HEK293 (cell line): ENCODE results near the gene RNF227.

ENCODE experiments used
- CTCF ChIA-PET: fragments of 350-600 bp; formaldehyde crosslinking; extraction: SDS; loops from one replicate; lab custom pipeline; 2021; ENCODE audit warnings: antibody characterized with exemption; lab: Yijun Ruan, JAX
- POLR2A ChIA-PET: fragments of 300-600 bp; formaldehyde crosslinking; extraction: SDS; loops from one replicate; lab custom pipeline; 2020; ENCODE audit warnings: antibody characterized with exemption, inconsistent platforms; lab: Yijun Ruan, JAX
- H3K27ac ChIP-seq: fragments of 200-500 bp; sonication (Bioruptor generic); 2 replicates; pipeline ENCODE4 v1.5.1; 2014; ENCODE audit warnings: low read depth, low read length, control low read depth, inconsistent platforms; ENCODE audit errors: extremely low read depth
- H3K36me3 ChIP-seq, 2 experiments: fragments of 200-500 bp in 1 of 2; sonication (Bioruptor generic) in 1 of 2; 1 replicate in 1 of 2; 2 replicates in 1 of 2; pipeline ENCODE4 v1.5.1; 2014 to 2017; ENCODE audit warnings: inconsistent platforms in 2 of 2, low read length in 2 of 2; ENCODE audit not compliant: control insufficient read depth in 2 of 2, insufficient read depth in 1 of 2
- H3K4me1 ChIP-seq: fragments of 200-500 bp; sonication (Bioruptor generic); 2 replicates; pipeline ENCODE4 v1.5.1; 2014; ENCODE audit warnings: mild to moderate bottlenecking, low read length, inconsistent platforms; ENCODE audit not compliant: control insufficient read depth, insufficient read depth
- H3K4me3 ChIP-seq: 2 replicates; pipeline ENCODE4 v1.5.1; 2011; ENCODE audit warnings: low read depth, mild to moderate bottlenecking, control low read depth, low read length, moderate library complexity
- H3K9me3 ChIP-seq: fragments of 200-500 bp; sonication (Bioruptor generic); 2 replicates; pipeline ENCODE4 v1.5.1; 2014; ENCODE audit warnings: low read depth, low read length, inconsistent platforms; ENCODE audit not compliant: control insufficient read depth, insufficient read depth
- BCL6B ChIP-seq: fragments of 450-650 bp; formaldehyde crosslinking; IDR thresholded peaks from 2 replicates; pipeline ENCODE4 v1.5.1; 2017; ENCODE audit warnings: missing biosample characterization, missing genetic modification characterization
- FEZF1 ChIP-seq: fragments of 450-650 bp; formaldehyde crosslinking; IDR thresholded peaks from 2 replicates; pipeline ENCODE4 v1.5.1; 2016; ENCODE audit warnings: missing biosample characterization, missing genetic modification characterization
- GLI2 ChIP-seq: fragments of 450-650 bp; formaldehyde crosslinking; IDR thresholded peaks from 2 replicates; pipeline ENCODE4; 2017; ENCODE audit warnings: missing biosample characterization, missing genetic modification characterization, low read depth, borderline replicate concordance
- GLIS2 ChIP-seq: fragments of 450-650 bp; formaldehyde crosslinking; IDR thresholded peaks from 2 replicates; pipeline ENCODE4 v1.5.1; 2016; ENCODE audit warnings: missing biosample characterization, missing genetic modification characterization
- HOXD13 ChIP-seq: sonication (generic); formaldehyde crosslinking; IDR thresholded peaks from 2 replicates; pipeline ENCODE4 v1.8.0; 2022; ENCODE audit warnings: missing genetic modification reagents, borderline replicate concordance
- KLF1 ChIP-seq: fragments of 450-650 bp; formaldehyde crosslinking; IDR thresholded peaks from 2 replicates; pipeline ENCODE4 v1.5.1; 2016; ENCODE audit warnings: missing biosample characterization, missing genetic modification characterization
- KLF10 ChIP-seq: fragments of 450-650 bp; IDR thresholded peaks from 2 replicates; pipeline ENCODE4 v1.5.1; 2018; ENCODE audit warnings: missing biosample characterization, mild to moderate bottlenecking, missing genetic modification characterization
- KLF7 ChIP-seq: fragments of 450-650 bp; formaldehyde crosslinking; IDR thresholded peaks from 2 replicates; pipeline ENCODE4 v1.5.1; 2016; ENCODE audit warnings: missing biosample characterization, missing genetic modification characterization, borderline replicate concordance
- RBAK ChIP-seq: fragments of 450-650 bp; formaldehyde crosslinking; IDR thresholded peaks from 2 replicates; pipeline ENCODE4 v1.5.1; 2016; ENCODE audit warnings: missing biosample characterization, missing genetic modification characterization
- SP2 ChIP-seq: fragments of 450-650 bp; formaldehyde crosslinking; IDR thresholded peaks from 2 replicates; pipeline ENCODE4 v1.5.1; 2016; ENCODE audit warnings: missing biosample characterization, missing genetic modification characterization
- TRIM28 ChIP-seq: IDR thresholded peaks from 2 replicates; pipeline ENCODE4 v1.6.1; 2011; ENCODE audit warnings: low read length, control low read depth, borderline replicate concordance
- WT1 ChIP-seq: fragments of 450-650 bp; formaldehyde crosslinking; IDR thresholded peaks from 2 replicates; pipeline ENCODE4 v1.5.1; 2016; ENCODE audit warnings: missing biosample characterization, missing genetic modification characterization
- ZNF138 ChIP-seq: fragments of 450-650 bp; formaldehyde crosslinking; IDR thresholded peaks from 2 replicates; pipeline ENCODE4 v1.5.1; 2016; ENCODE audit warnings: missing biosample characterization, missing genetic modification characterization, borderline replicate concordance
- ZNF311 ChIP-seq: fragments of 450-650 bp; formaldehyde crosslinking; IDR thresholded peaks from 2 replicates; pipeline ENCODE4 v1.5.1; 2017; ENCODE audit warnings: missing biosample characterization, missing genetic modification characterization, borderline replicate concordance
- ZNF391 ChIP-seq: fragments of 450-650 bp; formaldehyde crosslinking; IDR thresholded peaks from 2 replicates; pipeline ENCODE4 v1.5.1; 2016; ENCODE audit warnings: low read depth, missing biosample characterization, missing genetic modification characterization, borderline replicate concordance
- ZNF510 ChIP-seq: fragments of 450-650 bp; formaldehyde crosslinking; IDR thresholded peaks from 2 replicates; pipeline ENCODE4 v1.5.1; 2018; ENCODE audit warnings: mild to moderate bottlenecking, missing genetic modification characterization, missing biosample characterization; ENCODE audit not compliant: insufficient replicate concordance
- ZNF529 ChIP-seq: fragments of 450-650 bp; formaldehyde crosslinking; IDR thresholded peaks from 2 replicates; pipeline ENCODE4 v1.5.1; 2017; ENCODE audit warnings: missing genetic modification characterization, missing biosample characterization; ENCODE audit not compliant: insufficient replicate concordance
- ZNF544 ChIP-seq: fragments of 450-650 bp; formaldehyde crosslinking; IDR thresholded peaks from 2 replicates; pipeline ENCODE4 v1.5.0; 2017; ENCODE audit warnings: missing biosample characterization, missing genetic modification characterization
- ZNF560 ChIP-seq: fragments of 450-650 bp; formaldehyde crosslinking; IDR thresholded peaks from 2 replicates; pipeline ENCODE4 v1.5.1; 2017; ENCODE audit warnings: missing biosample characterization, missing genetic modification characterization, borderline replicate concordance
- ZNF623 ChIP-seq: fragments of 450-650 bp; formaldehyde crosslinking; IDR thresholded peaks from 2 replicates; pipeline ENCODE4 v1.5.1; 2016; ENCODE audit warnings: missing biosample characterization, missing genetic modification characterization
- TF ChIP-seq, protein P1 (sequence below): fragments of 450-650 bp; formaldehyde crosslinking; IDR thresholded peaks from 2 replicates; pipeline ENCODE4 v1.5.1; 2017; ENCODE audit warnings: missing biosample characterization, missing genetic modification characterization
- TF ChIP-seq, protein P2 (sequence below): IDR thresholded peaks from 2 replicates; pipeline ENCODE4 v1.6.1; 2011; ENCODE audit warnings: mild to moderate bottlenecking, low read depth, low read length, borderline replicate concordance
- TF ChIP-seq, protein P3 (sequence below): fragments of 450-650 bp; IDR thresholded peaks from 2 replicates; pipeline ENCODE4 v1.5.1; 2018; ENCODE audit warnings: missing biosample characterization, mild to moderate bottlenecking, missing genetic modification characterization
- TF ChIP-seq, protein P4 (sequence below): fragments of 450-650 bp; formaldehyde crosslinking; IDR thresholded peaks from 2 replicates; pipeline ENCODE4 v1.5.1; 2016; ENCODE audit warnings: missing biosample characterization, missing genetic modification characterization, low read depth
- TF ChIP-seq, protein P5 (sequence below): fragments of 450-650 bp; formaldehyde crosslinking; IDR thresholded peaks from 2 replicates; pipeline ENCODE4 v1.5.1; 2016; ENCODE audit warnings: missing biosample characterization, missing genetic modification characterization

RNF227 gene

DNA sequence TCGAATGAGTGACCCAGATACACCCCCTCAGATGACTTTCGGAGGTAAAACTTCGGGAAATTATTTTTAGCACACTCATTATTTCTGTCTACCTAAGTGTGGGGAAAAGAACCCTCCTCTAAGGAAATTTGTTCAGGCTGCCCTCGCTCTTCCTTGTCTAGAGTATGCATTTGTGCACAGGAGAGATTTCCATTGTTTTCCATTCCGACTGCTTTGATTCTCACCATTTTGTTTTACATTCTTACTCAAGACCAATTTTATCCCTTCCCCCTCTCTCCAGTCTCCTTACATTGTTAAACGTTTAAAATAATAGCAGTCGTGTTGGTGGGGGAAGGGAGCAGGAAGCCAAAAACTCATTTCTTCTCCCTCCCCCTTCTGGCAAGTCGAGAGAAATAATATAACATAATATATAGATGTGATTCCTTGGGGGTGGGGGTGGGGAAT lies 29.0 kb downstream of the RNF227 start (continued):
- TF ChIP-seq, protein P1, sequence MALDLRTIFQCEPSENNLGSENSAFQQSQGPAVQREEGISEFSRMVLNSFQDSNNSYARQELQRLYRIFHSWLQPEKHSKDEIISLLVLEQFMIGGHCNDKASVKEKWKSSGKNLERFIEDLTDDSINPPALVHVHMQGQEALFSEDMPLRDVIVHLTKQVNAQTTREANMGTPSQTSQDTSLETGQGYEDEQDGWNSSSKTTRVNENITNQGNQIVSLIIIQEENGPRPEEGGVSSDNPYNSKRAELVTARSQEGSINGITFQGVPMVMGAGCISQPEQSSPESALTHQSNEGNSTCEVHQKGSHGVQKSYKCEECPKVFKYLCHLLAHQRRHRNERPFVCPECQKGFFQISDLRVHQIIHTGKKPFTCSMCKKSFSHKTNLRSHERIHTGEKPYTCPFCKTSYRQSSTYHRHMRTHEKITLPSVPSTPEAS (tag by site-specific recombination): no peak
- TF ChIP-seq ZNF560 (tag by site-specific recombination): no peak
- no peak for TF ChIP-seq KLF1 (tag by site-specific recombination)
- TF ChIP-seq ZNF138 (tag by site-specific recombination): no peak
- no peak for TF ChIP-seq ZNF544
- no peak for TF ChIP-seq ZNF623

DNA sequence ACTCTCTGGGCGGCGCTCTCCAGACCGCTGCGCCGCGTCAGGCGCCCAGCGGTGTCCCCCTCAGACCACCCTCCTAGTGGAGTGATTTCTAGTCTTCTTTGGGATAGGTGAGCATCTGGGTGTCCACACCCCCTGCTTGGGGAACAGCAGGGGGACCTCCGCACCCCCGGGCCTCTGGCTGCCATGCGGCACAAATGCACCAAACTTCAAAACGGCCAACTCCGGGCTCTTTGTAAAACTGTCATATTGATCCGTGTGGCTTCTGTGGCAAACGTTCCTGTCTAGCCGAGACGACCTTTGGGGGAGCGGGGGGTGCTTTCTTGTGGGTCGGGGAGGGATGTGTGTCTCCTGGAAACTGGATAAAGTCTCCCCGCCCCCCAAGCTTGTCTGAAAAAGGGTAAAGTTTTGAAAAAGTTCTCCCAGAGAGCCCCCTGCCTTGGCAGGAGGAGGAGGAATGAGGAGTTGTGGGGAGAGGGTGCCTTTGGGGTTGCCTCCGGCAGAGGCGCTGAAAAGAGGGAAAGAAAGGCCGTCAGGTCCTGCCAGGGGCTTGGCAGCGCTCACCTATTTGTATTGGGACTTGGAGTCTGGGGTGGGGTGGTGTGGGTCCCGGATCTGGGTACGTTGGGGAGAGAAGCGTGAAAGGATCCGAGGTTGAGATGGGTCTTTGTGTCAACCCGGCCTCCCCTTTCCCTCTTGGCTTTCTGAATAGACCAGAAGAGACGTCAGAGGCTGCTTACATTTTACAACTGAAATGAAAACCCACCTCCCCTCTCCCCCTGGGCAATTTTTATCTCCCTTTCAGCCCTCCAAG lies 29.7 kb downstream of the RNF227 start:
- peak overlapping the region; percentile 94 for H3K27ac ChIP-seq
- ChIA-PET POLR2A (interaction anchor here (0.7 to 1.8 kb wide), 8 partner anchors 16 to 361 kb away, joined by 3 to 9 read pairs (median 6); partner anchors contain the start of genes CTC1 and NAA38), CTCF (interaction anchor here (0.6 to 1.0 kb wide), 3 partner anchors 10 to 111 kb away, joined by 3 to 4 read pairs (median 4); no protein-coding TSS in a partner anchor)
- no peaks in the 10 kb centered on the region for H3K9me3 ChIP-seq
- H3K36me3 ChIP-seq: peaks cover 20 to 36% of the 10 kb centered on the region in 2 experiments
- peaks cover 30% of the 10 kb centered on the region for H3K4me1 ChIP-seq
- peak overlapping the region; percentile 55 for H3K4me3 ChIP-seq
- TF ChIP-seq ZNF529 (no peak), WT1 (peak; percentile 93), RBAK (tag by site-specific recombination) (no peak), ZNF391 (tag by site-specific recombination) (no peak), GLI2 (tag by site-specific recombination) (no peak), BCL6B (tag by site-specific recombination) (no peak), GLIS2 (tag by site-specific recombination) (peak; percentile 86), KLF10 (peak; percentile 7; the same call in 1 of the 2 replicates), ZNF510 (tag by site-specific recombination) (no peak), HOXD13 (CRISPR knock-in tag) (no peak), KLF7 (tag by site-specific recombination) (no peak), SP2 (peak; percentile 16), ZNF311 (tag by site-specific recombination) (no peak), FEZF1 (tag by site-specific recombination) (no peak; the same call in 1 of the 2 replicates), TRIM28 (0 out of 2 replicates have a peak, but pooled peaks have one; percentile 0)
- TF ChIP-seq, protein P2, sequence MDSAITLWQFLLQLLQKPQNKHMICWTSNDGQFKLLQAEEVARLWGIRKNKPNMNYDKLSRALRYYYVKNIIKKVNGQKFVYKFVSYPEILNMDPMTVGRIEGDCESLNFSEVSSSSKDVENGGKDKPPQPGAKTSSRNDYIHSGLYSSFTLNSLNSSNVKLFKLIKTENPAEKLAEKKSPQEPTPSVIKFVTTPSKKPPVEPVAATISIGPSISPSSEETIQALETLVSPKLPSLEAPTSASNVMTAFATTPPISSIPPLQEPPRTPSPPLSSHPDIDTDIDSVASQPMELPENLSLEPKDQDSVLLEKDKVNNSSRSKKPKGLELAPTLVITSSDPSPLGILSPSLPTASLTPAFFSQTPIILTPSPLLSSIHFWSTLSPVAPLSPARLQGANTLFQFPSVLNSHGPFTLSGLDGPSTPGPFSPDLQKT: no peak
- TF ChIP-seq, protein P3, sequence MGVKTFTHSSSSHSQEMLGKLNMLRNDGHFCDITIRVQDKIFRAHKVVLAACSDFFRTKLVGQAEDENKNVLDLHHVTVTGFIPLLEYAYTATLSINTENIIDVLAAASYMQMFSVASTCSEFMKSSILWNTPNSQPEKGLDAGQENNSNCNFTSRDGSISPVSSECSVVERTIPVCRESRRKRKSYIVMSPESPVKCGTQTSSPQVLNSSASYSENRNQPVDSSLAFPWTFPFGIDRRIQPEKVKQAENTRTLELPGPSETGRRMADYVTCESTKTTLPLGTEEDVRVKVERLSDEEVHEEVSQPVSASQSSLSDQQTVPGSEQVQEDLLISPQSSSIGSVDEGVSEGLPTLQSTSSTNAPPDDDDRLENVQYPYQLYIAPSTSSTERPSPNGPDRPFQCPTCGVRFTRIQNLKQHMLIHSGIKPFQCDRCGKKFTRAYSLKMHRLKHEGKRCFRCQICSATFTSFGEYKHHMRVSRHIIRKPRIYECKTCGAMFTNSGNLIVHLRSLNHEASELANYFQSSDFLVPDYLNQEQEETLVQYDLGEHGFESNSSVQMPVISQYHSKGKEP (tag by site-specific recombination): peak; percentile 69; the same call in 1 of the 2 replicates
- TF ChIP-seq, protein P4, sequence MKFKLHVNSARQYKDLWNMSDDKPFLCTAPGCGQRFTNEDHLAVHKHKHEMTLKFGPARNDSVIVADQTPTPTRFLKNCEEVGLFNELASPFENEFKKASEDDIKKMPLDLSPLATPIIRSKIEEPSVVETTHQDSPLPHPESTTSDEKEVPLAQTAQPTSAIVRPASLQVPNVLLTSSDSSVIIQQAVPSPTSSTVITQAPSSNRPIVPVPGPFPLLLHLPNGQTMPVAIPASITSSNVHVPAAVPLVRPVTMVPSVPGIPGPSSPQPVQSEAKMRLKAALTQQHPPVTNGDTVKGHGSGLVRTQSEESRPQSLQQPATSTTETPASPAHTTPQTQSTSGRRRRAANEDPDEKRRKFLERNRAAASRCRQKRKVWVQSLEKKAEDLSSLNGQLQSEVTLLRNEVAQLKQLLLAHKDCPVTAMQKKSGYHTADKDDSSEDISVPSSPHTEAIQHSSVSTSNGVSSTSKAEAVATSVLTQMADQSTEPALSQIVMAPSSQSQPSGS (tag by site-specific recombination): no peak
- TF ChIP-seq, protein P5, sequence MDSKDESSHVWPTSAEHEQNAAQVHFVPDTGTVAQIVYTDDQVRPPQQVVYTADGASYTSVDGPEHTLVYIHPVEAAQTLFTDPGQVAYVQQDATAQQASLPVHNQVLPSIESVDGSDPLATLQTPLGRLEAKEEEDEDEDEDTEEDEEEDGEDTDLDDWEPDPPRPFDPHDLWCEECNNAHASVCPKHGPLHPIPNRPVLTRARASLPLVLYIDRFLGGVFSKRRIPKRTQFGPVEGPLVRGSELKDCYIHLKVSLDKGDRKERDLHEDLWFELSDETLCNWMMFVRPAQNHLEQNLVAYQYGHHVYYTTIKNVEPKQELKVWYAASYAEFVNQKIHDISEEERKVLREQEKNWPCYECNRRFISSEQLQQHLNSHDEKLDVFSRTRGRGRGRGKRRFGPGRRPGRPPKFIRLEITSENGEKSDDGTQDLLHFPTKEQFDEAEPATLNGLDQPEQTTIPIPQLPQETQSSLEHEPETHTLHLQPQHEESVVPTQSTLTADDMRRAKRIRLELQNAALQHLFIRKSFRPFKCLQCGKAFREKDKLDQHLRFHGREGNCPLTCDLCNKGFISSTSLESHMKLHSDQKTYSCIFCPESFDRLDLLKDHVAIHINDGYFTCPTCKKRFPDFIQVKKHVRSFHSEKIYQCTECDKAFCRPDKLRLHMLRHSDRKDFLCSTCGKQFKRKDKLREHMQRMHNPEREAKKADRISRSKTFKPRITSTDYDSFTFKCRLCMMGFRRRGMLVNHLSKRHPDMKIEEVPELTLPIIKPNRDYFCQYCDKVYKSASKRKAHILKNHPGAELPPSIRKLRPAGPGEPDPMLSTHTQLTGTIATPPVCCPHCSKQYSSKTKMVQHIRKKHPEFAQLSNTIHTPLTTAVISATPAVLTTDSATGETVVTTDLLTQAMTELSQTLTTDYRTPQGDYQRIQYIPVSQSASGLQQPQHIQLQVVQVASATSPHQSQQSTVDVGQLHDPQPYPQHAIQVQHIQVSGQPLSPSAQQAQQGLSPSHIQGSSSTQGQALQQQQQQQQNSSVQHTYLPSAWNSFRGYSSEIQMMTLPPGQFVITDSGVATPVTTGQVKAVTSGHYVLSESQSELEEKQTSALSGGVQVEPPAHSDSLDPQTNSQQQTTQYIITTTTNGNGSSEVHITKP: peak; percentile 95
